HEK293T (cell line): ENCODE results near the gene TBCE.

Experiments used
- ARNT ChIP-seq: fragments of 450-650 bp; IDR thresholded peaks from 2 replicates; pipeline ENCODE4 v1.6.1; 2017; ENCODE audit warnings: mild to moderate bottlenecking
- CTBP1 ChIP-seq: fragments of 450-650 bp; IDR thresholded peaks from 2 replicates; pipeline ENCODE4 v1.6.1; 2016; ENCODE audit warnings: borderline replicate concordance
- ELF4 ChIP-seq: fragments of 450-650 bp; IDR thresholded peaks from 2 replicates; pipeline ENCODE4 v1.6.1; 2017; ENCODE audit warnings: antibody characterized with exemption
- FOXK2 ChIP-seq: fragments of 450-650 bp; IDR thresholded peaks from 2 replicates; pipeline ENCODE4 v1.6.1; 2016; ENCODE audit warnings: mild to moderate bottlenecking
- FOXM1 ChIP-seq: fragments of 450-650 bp; IDR thresholded peaks from 2 replicates; pipeline ENCODE4 v1.6.1; 2017; ENCODE audit warnings: mild to moderate bottlenecking, borderline replicate concordance
- L3MBTL2 ChIP-seq: fragments of 450-650 bp; conservative IDR thresholded peaks from 2 replicates; pipeline ENCODE4 v1.6.1; 2016; ENCODE audit warnings: mild to moderate bottlenecking
- LEF1 ChIP-seq: fragments of 450-650 bp; IDR thresholded peaks from 2 replicates; pipeline ENCODE4 v1.6.1; 2017; ENCODE audit warnings: mild to moderate bottlenecking, borderline replicate concordance
- NFRKB ChIP-seq: fragments of 450-650 bp; IDR thresholded peaks from 2 replicates; pipeline ENCODE4 v1.6.1; 2016; ENCODE audit warnings: mild to moderate bottlenecking, moderate library complexity
- SP1 ChIP-seq: fragments of 450-650 bp; IDR thresholded peaks from 2 replicates; pipeline ENCODE4 v1.6.1; 2017
- SUZ12 ChIP-seq: fragments of 450-650 bp; IDR thresholded peaks from 2 replicates; pipeline ENCODE4 v1.6.1; 2016; ENCODE audit warnings: mild to moderate bottlenecking
- TARDBP ChIP-seq: fragments of 450-650 bp; IDR thresholded peaks from 2 replicates; pipeline ENCODE4 v1.6.1; 2016
- ZNF384 ChIP-seq: fragments of 450-650 bp; IDR thresholded peaks from 2 replicates; pipeline ENCODE4 v1.6.1; 2016
- TF ChIP-seq, protein P1 (sequence below): fragments of 450-650 bp; IDR thresholded peaks from 2 replicates; pipeline ENCODE4 v1.6.1; 2016

DNA sequence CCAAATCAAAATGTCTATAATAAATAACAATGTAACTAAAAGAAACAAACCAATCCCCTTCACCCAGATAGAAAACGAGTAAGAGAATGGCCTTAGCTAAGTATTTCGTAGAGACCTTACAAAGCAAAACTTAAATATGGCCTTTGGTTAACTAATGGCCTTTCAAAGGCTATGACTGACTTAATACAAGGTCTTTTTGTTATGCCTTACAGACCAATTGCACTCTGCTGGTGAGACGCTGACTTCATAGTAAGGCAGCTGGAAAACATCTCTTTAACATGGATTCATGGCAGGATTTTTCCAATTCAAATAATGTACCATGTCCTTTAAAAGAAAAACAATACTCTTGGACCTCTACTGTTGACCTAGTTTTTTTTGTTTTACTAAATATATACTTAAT is 15.8 kb upstream of the TBCE start:
- TF ChIP-seq CTBP1 (no peak), ARNT (no peak), SP1 (no peak), ELF4 (no peak), FOXK2 (no peak), FOXM1 (no peak), ZNF384 (no peak), TARDBP (no peak), NFRKB (no peak), L3MBTL2 (no peak), LEF1 (no peak), SUZ12 (no peak)
- TF ChIP-seq, protein P1, sequence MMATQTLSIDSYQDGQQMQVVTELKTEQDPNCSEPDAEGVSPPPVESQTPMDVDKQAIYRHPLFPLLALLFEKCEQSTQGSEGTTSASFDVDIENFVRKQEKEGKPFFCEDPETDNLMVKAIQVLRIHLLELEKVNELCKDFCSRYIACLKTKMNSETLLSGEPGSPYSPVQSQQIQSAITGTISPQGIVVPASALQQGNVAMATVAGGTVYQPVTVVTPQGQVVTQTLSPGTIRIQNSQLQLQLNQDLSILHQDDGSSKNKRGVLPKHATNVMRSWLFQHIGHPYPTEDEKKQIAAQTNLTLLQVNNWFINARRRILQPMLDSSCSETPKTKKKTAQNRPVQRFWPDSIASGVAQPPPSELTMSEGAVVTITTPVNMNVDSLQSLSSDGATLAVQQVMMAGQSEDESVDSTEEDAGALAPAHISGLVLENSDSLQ, result no peak
